ENCODE data around the gene IL9.

The IL9 gene

GRCh38 chr5:135851186-135851914 is 44.3 kb downstream of the IL9 start:
- H3K4me3 ChIP-seq (ENCODE audit: control insufficient read depth, low read depth, low read length) = no peak overlapping the region
- DNase-seq (ENCODE audit: low read depth) = no peak
- no peak for TF ChIP-seq CTCF (IDR thresholded peaks at IDR 0.05; ENCODE audit: control insufficient read depth, insufficient read depth, low read depth, low read length, missing control alignments)

GRCh38 chr5:135850671-135851070 is 45.0 kb downstream of the IL9 start:
- DNase-seq (ENCODE audit: low read depth) = no peak
- no peak for TF ChIP-seq CTCF (IDR thresholded peaks at IDR 0.05; ENCODE audit: control insufficient read depth, insufficient read depth, low read depth, low read length, missing control alignments)
- no peak overlapping the region for H3K4me3 ChIP-seq (ENCODE audit: control insufficient read depth, low read depth, low read length)

GRCh38 chr5:135850231-135850630 is 45.4 kb downstream of the IL9 start:
- DNase-seq (ENCODE audit: low read depth) = no peak
- TF ChIP-seq CTCF (IDR thresholded peaks at IDR 0.05; ENCODE audit: control insufficient read depth, insufficient read depth, low read depth, low read length, missing control alignments) = no peak
- H3K4me3 ChIP-seq (ENCODE audit: control insufficient read depth, low read depth, low read length) = no peak overlapping the region

GRCh38 chr5:135847976-135848375 is 47.7 kb downstream of the IL9 start:
- TF ChIP-seq CTCF (IDR thresholded peaks at IDR 0.05; ENCODE audit: control insufficient read depth, insufficient read depth, low read depth, low read length, missing control alignments) = no peak

GRCh38 chr5:135846311-135846710 is 49.3 kb downstream of the IL9 start:
- no peak overlapping the region for H3K4me3 ChIP-seq (ENCODE audit: control insufficient read depth, low read depth, low read length)
- DNase-seq (ENCODE audit: low read depth) = no peak
- no peak for TF ChIP-seq CTCF (IDR thresholded peaks at IDR 0.05; ENCODE audit: control insufficient read depth, insufficient read depth, low read depth, low read length, missing control alignments)

More at GRCh38 chr5:135847976-135848375, 47.7 kb downstream of the IL9 start:
- H3K4me3 ChIP-seq (ENCODE audit: control insufficient read depth, low read depth, low read length) = no peak overlapping the region
- DNase-seq (ENCODE audit: low read depth) = no peak

- TF ChIP-seq CTCF (IDR thresholded peaks at IDR 0.05; ENCODE audit: control insufficient read depth, insufficient read depth, low read depth, low read length, missing control alignments) = no peak
- no peak overlapping the region for H3K4me3 ChIP-seq (ENCODE audit: control insufficient read depth, low read depth, low read length)
- DNase-seq (ENCODE audit: low read depth) = no peak
Observed at GRCh38 chr5:135843571-135844337, 51.9 kb downstream of the IL9 start.
